HG03558 (cell line): Measurements from ENCODE around the gene FZD10.

Source experiments
- ATAC-seq: cut with Tn5 transposase; IDR thresholded peaks from one replicate; pipeline ENCODE4 v1.9.1; 2021; ENCODE audit warnings: moderate number of reproducible peaks; ENCODE audit not compliant: unreplicated experiment; ENCODE audit errors: extremely low read depth

FZD10 gene

DNA sequence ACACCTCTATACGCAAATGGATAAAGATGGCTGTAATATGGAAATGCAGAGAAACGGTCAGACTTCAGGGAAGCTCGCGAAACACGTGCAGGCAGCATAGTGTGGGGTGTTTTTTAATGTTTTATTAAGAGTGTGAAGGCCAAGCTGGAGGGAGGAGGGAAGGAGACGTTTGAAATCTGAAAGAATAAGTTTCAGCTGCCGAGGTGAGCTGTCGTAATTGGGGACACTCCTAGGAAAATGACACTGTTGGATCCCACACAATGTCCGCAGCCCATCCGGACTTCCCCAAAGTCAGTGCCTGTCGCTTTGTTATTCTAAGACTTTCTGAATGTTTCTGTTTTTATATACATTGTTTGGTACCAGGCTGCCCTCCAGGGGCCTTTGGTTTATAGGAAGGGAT is 8.3 kb downstream of the FZD10 start:
- no peak for ATAC-seq

DNA sequence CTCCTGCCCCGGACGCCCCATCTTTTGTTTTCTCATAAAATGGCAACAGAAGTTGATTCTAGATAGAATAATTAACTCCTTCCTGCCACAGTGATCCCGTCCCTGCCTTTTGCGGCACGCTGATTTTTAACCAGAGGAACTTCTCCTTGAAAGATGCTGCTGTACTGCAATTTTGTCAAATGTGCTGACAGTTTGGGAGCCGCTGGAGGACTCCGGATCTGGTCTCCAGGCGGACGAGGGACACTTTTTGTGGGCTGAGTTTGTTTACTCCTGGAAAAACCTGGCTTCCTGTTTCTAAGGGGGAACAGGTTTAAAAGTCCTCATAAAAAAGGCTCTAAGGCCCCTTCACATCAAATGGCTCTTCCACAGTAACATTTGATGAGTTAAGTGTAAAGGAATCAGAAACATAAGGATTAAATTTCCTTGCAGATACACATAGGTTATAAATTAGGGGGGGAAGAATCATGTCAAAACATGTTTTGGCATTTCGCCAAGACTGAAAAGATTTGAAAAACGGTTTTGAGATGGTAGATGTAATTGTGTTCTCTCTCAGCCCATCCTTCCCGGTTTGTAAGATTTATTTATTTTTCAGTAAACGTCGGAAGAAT is 15.5 kb downstream of the FZD10 start:
- no peak for ATAC-seq

DNA sequence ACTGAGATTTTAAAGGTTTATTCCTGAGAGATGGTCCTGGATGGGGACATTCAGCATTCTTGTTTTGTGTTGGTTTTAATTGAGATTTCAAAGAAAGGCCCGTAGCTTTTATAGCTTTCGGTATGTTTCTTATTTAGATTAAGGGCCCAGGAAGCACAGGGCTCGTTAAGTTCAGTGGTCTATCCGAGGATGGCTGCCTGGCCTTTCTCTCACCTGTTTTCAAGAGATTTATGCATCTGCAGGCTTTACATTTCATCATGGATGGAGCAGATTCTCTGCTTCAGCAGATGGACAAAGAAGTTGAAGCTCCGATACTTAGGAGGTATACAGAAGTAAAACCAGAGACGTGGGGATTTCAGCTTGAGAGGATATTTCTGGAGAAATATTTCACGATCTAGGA is 16.0 kb downstream of the FZD10 start:
- no peak for ATAC-seq

DNA sequence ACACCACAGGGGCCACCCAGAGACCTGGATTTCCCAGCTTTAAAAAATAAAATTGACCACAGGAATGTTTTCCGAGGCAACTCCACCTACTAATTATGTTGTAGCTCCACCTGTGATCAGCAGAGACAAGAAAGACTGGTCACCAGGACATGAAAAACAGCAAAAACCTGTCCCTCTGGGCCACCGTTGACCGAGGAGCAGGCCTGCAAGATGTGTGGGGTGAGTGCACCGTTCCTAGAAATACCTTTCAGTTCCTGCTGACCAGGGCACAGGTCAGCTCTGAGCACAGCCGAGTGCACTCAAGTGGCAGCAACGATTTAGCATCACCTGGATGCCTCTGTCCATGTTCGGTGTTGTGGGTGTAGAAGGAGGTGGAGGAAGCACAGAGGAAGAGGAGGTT is 16.9 kb downstream of the FZD10 start:
- no peak for ATAC-seq

DNA sequence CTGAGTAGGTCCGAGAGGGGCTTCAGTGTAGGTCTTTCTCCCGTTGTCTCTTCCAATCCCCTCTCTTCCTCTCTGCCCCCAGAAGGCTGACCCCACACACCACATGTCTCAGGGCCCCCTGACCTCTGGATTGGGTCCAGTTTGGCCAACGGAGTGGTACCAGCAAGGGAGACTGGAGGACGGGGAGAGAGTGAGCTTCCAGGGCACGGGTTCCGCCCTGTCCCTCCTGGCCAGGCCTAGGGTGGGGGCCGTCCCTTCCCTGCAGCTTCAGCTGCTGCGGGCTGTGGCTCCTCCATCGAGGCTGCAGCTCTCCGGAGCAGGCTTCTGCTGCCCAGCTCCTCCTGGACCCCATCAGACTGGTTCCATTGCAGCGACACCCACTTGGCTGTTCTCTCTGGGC is 17.4 kb downstream of the FZD10 start:
- ATAC-seq, result no peak

DNA sequence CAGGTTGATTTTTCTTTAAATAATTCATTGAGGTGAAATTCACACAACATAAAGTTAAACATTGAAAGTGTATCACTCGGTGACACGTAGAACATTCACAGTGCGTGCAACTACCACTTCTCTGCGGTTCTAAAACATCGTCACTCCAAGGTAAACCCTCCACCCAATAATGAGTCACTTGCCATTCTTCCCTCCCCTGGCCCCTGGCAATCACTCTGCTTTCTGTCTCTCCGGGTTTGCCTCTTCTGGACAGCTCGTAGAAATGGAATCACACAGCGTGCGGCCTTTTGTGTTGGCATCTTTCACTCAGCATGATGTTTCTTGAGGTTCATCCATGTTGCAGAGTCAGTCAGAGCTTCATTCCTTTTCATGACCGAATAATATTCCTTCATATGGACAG is 18.9 kb downstream of the FZD10 start:
- ATAC-seq, result no peak

DNA sequence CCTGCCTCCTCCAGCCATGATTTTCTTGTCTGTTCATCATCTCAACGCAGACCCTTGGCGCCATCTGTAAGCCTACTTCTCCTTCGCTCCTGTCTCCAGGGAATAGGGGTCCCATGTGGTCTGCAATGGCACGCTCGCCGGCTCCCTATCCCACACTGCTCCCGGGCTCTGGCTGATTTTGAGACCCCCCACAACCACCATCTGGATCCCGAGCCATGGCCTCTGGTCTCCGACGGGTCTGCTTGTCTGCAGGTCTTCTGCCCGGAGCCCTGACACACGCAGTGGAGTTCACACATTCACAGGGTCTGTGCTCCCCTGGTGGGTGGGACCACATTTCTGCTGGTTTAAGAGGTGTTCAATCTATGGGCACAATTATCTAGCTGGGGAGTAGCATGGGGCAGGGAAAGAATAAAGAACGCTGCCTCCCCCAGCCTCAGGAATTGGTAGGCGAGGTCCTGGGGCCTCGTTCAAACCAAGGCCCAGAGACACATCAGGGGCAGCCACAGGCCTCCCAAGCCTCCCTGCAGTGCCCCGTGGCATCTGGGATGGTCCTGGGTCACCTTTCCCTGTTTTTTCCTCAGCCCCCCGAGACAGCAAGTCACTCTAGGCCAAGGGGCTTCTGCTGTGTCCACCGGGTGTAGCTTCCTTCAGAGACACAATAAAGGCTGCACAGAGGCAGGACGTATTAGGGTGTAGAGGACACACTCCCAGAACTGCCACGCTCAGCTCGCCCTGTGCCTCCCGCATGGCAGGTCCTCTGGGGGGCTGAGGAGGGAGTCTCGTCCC is 21.5 kb downstream of the FZD10 start:
- ATAC-seq, result no peak

DNA sequence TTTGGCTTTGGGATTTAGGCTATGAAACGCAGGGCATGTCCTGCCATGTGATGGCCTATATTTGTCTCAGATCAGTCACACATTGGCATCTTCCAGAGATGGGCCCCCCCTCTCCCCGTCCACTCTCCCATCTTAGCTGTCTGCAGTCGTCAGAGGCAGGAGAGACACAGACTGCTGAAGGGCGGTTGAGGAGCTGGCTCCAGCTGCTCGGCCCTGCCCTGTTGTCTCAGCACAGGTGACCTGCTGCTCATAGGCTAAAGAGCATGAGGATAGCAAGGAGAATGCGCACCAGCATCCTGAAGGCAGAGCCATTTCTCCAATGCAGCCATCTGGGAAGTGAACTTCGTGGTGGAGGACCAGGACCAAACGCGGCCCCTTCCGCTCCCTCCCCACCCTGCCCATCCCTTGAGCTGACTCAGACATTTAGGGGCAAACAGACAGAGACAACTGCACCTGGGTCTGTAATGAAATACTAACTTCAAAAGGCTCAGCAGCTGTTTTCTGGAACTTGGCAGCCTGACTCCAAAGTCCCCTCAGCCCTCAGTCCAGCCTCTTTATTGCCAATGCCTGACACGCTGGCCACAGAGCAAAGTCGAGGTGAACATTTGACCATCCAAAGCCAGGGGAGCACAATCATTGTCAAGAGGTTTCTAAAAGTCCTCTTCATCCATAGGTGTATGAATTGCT is 22.3 kb downstream of the FZD10 start:
- ATAC-seq, result no peak

DNA sequence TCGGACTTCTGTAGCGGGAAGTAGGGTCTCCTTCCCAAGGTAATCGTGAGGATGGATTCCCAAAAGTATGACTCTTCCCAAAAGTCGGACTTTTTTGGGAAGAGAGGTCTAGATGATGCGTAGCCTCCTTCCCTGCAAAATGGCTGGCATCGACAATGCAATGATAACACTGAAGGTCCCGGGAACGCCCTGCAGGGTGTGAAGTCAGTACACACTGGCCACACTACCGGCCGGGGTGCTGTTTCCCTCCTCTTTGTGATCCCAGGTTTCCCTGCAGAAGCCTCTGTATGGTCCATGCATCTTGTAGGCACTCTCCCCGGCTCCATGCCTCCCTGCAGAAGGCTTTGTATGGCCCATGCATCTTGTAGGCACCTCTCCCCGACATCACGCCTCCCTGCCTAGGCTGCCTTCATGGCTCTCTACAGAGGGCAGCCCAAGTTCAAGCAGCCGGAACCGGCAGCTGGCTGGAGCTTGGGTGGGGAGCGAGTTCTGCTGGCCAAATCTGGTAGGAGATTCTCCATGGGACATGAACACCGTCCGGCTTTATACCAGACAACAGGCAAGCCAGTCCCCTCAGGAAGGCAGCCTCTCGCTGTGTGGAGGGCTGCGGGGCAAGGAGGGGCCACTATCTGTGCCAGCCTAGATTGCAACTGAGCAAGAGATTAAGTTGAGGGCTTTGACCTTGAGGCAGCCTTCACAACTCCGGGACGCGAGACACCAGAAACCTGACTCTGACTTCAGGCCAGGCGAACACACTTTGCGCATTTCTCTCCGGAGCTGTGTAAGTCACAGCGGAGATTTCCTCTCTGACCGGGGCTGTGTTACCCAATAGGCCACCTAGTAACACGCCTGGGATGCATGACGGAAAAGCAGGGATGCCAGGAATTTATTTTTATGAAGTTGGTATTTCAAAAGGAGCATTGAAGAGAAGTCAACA is 23.5 kb downstream of the FZD10 start:
- no peak for ATAC-seq

DNA sequence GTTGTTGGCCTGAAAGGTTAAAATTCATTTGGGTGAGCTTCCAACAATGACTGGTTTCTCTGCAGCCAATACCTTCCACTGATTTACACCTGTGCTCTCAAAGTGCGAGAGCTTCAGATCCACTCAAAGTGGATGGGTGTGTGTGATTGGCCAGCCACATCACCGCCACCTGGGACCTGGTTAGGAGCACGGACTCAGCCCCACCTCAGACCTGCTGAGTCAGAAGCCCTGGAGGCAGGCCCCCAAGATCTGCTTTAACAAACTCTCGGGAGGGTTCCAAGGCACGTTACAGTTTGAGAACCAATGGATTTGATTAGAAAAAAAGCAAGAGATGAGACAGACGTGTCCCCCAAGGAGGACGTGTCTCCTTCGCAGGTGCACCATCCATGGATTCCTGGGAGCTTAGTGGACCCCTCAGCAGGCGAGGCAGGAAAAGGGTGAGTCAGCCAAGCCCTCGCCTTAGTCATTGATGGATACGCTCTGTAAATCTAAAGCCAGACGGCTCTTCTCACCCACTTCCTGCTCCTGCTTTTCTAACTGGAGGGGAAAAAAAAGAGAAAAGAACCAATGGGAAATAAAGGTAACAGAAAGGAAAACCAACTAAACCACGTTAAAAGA is 24.5 kb downstream of the FZD10 start:
- no peak for ATAC-seq

DNA sequence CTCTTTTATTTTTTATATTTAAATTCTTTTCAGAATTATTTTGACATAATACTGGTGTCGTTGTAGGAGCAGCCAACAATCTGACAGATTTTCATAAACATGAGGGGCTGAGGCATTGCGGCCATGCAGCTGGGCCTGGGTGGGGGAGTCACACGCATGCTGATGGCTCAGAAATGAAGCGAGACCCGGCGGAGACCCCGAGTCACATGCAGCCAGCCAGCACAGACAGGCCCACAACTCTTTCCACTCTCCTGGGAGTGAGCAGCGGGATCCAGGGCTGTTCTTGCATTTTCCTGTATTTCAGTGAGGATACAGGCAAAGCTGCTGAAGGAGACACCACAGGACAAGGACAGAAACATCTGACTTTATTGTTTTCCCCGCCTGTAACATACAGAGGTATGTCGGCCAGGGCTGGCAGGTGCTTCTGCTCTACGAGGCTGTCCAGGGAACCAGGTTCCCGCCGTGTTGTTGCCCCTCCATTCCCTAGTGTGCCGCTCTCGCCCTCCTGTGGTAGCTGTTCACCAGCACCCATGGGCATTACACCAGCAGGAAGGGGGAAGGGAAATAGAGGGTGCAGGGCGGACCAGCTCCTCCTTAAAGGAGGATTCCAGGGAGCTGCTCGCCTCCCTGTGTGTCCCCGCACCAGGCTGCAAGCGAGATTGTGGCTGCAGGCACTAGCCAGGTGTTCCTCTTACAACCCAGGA is 30.5 kb downstream of the FZD10 start:
- no peak for ATAC-seq

DNA sequence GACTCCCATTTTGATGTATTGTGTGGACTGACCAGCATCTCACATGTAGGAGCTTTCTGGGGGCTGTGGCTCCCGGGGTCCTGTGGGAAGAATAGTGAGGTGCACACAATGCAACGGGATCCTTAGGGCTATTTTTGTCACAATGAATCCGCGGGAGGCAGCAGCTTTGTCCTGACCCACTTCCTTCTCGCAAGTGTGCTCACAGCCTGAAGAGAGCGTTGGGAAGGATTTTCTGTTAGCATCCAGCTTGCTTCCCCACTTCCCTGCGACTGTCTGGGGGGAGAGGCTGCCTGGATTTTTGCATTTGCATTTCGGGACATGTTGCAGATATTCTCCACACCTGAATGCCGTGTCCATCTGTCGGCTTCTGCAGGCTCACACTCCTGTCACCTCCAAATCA is 31.9 kb downstream of the FZD10 start:
- ATAC-seq, result no peak

DNA sequence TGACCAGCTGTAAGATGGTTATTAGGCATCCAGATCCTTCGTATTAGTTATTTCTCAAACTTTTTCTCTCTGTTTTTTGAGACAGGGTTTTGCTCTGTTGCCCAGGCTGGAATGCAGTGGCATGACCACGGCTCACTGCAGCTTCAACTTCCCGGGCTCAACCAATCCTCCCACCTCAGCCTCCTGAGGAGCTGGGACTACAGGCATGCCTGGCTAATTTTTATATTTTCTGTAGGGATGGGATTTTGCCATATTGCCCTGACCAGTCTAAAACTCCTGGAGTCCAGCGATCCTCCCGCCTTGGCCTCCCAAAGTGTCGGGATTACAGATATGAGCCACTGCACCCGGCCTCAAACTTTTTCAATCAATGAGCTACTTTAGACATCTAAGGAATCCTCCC is 33.1 kb downstream of the FZD10 start:
- ATAC-seq, result no peak

DNA sequence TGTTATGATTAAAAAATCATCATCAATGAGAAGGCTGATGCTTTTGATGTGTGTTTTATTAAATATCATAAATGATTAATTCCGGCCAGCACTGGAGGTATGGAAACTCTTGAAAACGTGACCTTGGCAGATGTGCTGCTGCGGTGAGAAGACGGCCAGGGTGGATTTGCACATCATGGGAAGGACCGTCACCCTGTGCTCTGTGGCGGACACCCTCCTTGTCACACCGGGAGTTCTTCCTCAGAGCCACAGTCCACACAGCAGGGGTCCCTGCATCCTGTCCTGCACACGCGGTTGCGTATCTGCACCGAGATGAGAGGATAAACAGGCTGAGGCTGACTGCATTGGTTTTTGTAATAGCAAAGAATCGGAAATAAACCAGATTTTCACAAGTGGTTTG is 33.5 kb downstream of the FZD10 start:
- ATAC-seq, result no peak

DNA sequence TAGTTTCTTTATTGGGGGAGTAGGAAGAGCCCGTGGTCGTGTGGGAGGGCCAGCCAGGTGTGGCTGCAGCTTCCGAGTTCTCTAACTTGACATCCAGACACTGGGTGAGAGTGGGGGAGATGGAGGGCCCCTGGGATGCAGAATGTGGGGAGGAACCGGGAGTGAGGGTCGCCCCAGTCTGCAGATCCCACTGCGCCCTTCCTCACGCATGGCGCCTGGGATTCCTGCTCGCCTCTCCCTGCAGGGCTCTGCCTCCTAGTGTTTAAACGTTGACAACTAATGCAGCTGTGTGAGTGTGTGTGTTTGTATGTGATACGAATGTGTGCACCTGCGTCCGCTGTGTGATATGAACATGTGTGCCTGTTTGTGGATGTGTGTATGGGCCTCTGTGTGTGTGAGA is 34.6 kb downstream of the FZD10 start:
- no peak for ATAC-seq

DNA sequence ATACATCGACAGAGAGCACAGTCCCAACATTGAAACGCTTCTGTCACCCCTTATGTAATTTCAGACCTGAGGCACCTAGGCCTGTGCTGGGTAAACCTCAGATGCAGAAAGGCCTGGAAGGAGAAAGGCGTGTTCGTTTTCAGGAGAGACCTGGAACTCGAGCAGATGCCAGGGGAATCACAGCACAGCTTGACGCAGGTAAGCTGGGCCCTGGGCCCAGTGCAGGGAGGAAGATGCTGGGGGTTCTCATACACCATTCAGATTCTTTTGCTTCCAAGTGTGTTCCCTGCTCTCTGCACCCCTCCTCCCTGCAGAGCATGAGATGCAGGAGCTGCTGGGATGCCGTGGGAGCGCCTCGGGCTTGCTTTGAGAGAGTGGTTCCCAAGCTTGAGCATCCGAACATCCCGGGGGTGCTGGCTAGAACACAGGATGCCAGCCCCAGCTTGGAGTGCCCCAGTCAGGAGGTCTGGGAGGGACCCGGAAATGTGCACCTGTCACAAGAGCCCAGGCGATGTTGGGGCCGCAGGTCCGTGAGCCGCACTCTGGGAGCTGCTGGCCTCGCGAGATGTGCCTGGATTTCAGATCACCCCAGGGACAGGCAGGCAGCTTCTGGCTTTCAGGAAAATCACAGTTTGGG is 35.9 kb downstream of the FZD10 start:
- ATAC-seq, result no peak

DNA sequence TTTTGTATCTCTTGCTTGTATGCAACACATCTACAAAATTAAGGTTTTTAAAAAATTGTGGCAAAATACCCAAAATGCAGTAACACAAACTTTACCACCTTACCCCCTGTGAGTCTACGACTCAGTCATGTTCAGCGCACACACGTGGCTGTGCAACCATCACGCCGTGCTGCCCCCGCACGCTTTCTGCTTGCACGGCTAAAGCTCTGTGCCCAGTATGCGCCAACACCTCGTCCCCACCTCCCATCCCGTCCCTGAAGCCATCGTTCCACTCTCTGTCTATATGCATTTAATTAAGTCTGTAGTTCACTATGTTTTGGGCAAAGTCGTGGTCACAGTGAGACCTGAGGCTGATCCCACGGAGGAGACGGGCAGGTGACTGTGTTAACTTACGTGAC is 36.4 kb downstream of the FZD10 start:
- ATAC-seq, result no peak

DNA sequence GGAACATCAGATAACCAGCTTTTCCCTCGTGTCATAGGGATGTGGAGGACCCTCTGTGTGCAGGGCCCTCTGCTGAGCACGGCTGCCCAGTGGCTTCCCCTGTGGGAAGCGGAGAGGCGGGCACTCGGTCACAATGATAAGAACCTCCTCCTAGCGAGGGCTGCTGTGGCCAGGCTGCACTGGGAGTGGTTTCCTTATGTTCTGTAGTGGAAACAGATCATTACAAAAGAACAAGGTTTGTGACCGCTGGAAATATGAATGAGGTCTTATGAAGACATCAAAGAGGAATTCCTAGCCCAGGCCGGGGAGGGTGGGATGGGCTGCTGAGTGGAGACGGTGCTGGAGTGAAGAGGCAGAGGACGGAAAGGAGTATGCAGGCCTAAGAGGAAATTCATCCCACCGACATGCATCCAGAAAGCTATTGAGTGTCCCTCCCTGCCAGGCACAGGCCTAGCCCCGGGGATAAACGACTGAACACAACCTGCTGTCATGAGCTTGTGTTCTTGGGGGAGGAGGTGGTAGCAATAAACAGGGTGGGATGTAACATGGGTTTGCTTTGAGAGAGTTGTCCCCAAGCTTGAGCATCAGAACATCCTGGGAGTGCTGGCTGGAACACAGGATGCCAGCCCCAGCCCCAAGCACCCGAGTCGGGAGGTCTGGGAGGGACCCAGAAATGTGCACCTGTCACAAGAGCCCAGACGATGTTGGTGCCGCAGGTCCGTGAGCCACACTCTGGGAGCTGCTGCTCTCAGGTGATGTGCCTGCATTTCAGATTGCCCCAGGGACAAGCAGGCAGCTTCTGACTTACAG is 37.5 kb downstream of the FZD10 start:
- ATAC-seq, result no peak
